GM18511 (cell line): ENCODE measurements around the gene ARHGAP42.

Experiments used
- ATAC-seq: cut with Tn5 transposase; IDR thresholded peaks from one replicate; pipeline ENCODE4 v1.9.1; 2021; ENCODE audit warnings: mild to moderate bottlenecking, moderate library complexity; ENCODE audit not compliant: unreplicated experiment

The ARHGAP42 gene

GRCh38 chr11:100791103-100791502 is 104.0 kb downstream of the ARHGAP42 start:
- ATAC-seq = no peak

- ATAC-seq = no peak
These were observed 104.8 kb downstream of the ARHGAP42 start for GRCh38 chr11:100791860-100792259.

GRCh38 chr11:100793525-100793924 is 106.4 kb downstream of the ARHGAP42 start:
- no peak for ATAC-seq

GRCh38 chr11:100794446-100794845 is 107.4 kb downstream of the ARHGAP42 start:
- ATAC-seq = no peak

- no peak for ATAC-seq
These were observed 112.4 kb downstream of the ARHGAP42 start for GRCh38 chr11:100799445-100799844.

- ATAC-seq = no peak
These were observed 113.1 kb downstream of the ARHGAP42 start for GRCh38 chr11:100800202-100800601.

- no peak for ATAC-seq
These were observed 114.3 kb downstream of the ARHGAP42 start for GRCh38 chr11:100801225-100801999.

- no peak for ATAC-seq
These were observed 118.6 kb downstream of the ARHGAP42 start for GRCh38 chr11:100805506-100806199.

- ATAC-seq = no peak
These were observed 119.2 kb downstream of the ARHGAP42 start for GRCh38 chr11:100806296-100806695.

GRCh38 chr11:100808904-100809491 is 121.9 kb downstream of the ARHGAP42 start:
- no peak for ATAC-seq

GRCh38 chr11:100810146-100810545 is 123.1 kb downstream of the ARHGAP42 start:
- no peak for ATAC-seq

GRCh38 chr11:100810666-100811065 is 123.6 kb downstream of the ARHGAP42 start:
- ATAC-seq = no peak

GRCh38 chr11:100812517-100812916 is 125.4 kb downstream of the ARHGAP42 start:
- ATAC-seq = no peak

GRCh38 chr11:100815787-100816330 is 128.8 kb downstream of the ARHGAP42 start:
- no peak for ATAC-seq

GRCh38 chr11:100816823-100817222 is 129.7 kb downstream of the ARHGAP42 start:
- ATAC-seq = no peak

- no peak for ATAC-seq
These were observed 130.5 kb downstream of the ARHGAP42 start for GRCh38 chr11:100817620-100818019.

GRCh38 chr11:100820621-100821020 is 133.5 kb downstream of the ARHGAP42 start:
- ATAC-seq = no peak

GRCh38 chr11:100821198-100821597 is 134.1 kb downstream of the ARHGAP42 start:
- ATAC-seq = no peak

GRCh38 chr11:100823360-100823759 is 136.3 kb downstream of the ARHGAP42 start:
- no peak for ATAC-seq

GRCh38 chr11:100824041-100824809 is 137.1 kb downstream of the ARHGAP42 start:
- ATAC-seq = no peak

- ATAC-seq = no peak
These were observed 138.5 kb downstream of the ARHGAP42 start for GRCh38 chr11:100825626-100826025.
